ENCODE results near the gene LTBP4. TPM values are rescaled to one million over a fixed set of nuclear protein-coding genes. Genes with fewer than 3 reads are reported as not detected.

LTBP4 gene
- 3.9 and 73.7 TPM in 2 replicates for total RNA-seq

GRCh38 chr19:40601134-40601974 lies at the start of gene LTBP4:
LTBP4 (plus strand) TSS chr19:40601369; CDS start chr19:40601388, 19 bp downstream.

GRCh38 chr19:40576585-40577451 lies 24.4 kb upstream of the LTBP4 start, which contains the start of gene SHKBP1:
SHKBP1 (plus strand) TSS chr19:40576873; CDS start chr19:40576900, 27 bp downstream.

Other genes with a start within 250 kb of the LTBP4 start
- gene HIPK4, start 211.2 kb upstream of the LTBP4 start, total RNA-seq: 0.06 TPM in 1 of 2 replicates, not detected in the other
- 0.97 and 1.1 TPM in 2 replicates for gene PRX, start 188.0 kb upstream of the LTBP4 start, total RNA-seq
- gene SERTAD1, start 175.4 kb upstream of the LTBP4 start, total RNA-seq: 21.0 and 21.7 TPM in 2 replicates
- 18.8 and 19.4 TPM in 2 replicates for gene SERTAD3, start 157.0 kb upstream of the LTBP4 start, total RNA-seq
- gene BLVRB, start 135.6 kb upstream of the LTBP4 start, total RNA-seq: 53.3 and 67.3 TPM in 2 replicates
- 0.06 TPM in 1 of 2 replicates, not detected in the other for gene SPTBN4, start 134.4 kb upstream of the LTBP4 start, total RNA-seq
- gene SHKBP1, start 24.5 kb upstream of the LTBP4 start, total RNA-seq: 30.4 and 41.8 TPM in 2 replicates
- 16.2 and 23.8 TPM in 2 replicates for gene NUMBL, start 89.3 kb downstream of the LTBP4 start, total RNA-seq
- 17.8 and 23.5 TPM in 2 replicates for gene COQ8B, start 115.5 kb downstream of the LTBP4 start, total RNA-seq
- gene ITPKC, start 115.7 kb downstream of the LTBP4 start, total RNA-seq: 20.6 and 27.0 TPM in 2 replicates
- 0.97 and 2.0 TPM in 2 replicates for gene ACTMAP, start 149.1 kb downstream of the LTBP4 start, total RNA-seq
- gene SNRPA, start 149.8 kb downstream of the LTBP4 start, total RNA-seq: 45.4 and 59.9 TPM in 2 replicates
- gene MIA, start 174.2 kb downstream of the LTBP4 start, total RNA-seq: 1.1 TPM in 1 of 2 replicates, not detected in the other
- gene RAB4B, start 176.9 kb downstream of the LTBP4 start, total RNA-seq: 9.2 and 11.6 TPM in 2 replicates
- 116 and 143 TPM in 2 replicates for gene EGLN2, start 197.8 kb downstream of the LTBP4 start, total RNA-seq
- gene CYP2A6, start 249.1 kb downstream of the LTBP4 start, total RNA-seq: not detected in 2 replicates

All from bladder microvascular endothelial cell (primary cell).